ENCODE results near the gene NOP9.

- no peak for TF ChIP-seq CTCF (IDR thresholded peaks at IDR 0.05)
- TF ChIP-seq POLR2A (IDR thresholded peaks at IDR 0.05; ENCODE audit: low read depth) = no peak
These were observed 45.7 kb upstream of the NOP9 start for GRCh38 chr14:24253936-24254335.

Measured in esophagus muscularis mucosa (tissue), 3 donors.